A549 (cell line): ENCODE measurements around the gene PCDH8. TPM values are rescaled to one million over a fixed set of nuclear protein-coding genes. Genes with fewer than 3 reads are reported as not detected.

ENCODE experiments used
- ATAC-seq, 2 experiments: fragments of 200-7000 bp in 1 of 2; fragments of >200 bp in 1 of 2; cut with Nextera tagmentation in 1 of 2; cut with Tn5 transposase in 1 of 2; 3 replicates each; pipeline versions ENCODE4 v1.8.0 to v1.9.1; 2018 to 2020; ENCODE audit warnings: mild to moderate bottlenecking in 1 of 2, moderate library complexity in 1 of 2
- CTCF ChIA-PET: fragments of 300-600 bp; sonication (Branson Sonifier 250); formaldehyde crosslinking; extraction: SDS; loops from one replicate; lab custom pipeline; 2021; ENCODE audit warnings: antibody characterized with exemption, inconsistent platforms; lab: Yijun Ruan, JAX
- POLR2A ChIA-PET: fragments of 350-600 bp; formaldehyde crosslinking; extraction: SDS; loops from one replicate; lab custom pipeline; 2021; ENCODE audit warnings: antibody characterized with exemption, inconsistent platforms; lab: Yijun Ruan, JAX
- DNase-seq, 2 experiments: peaks; one replicate each; pipeline versions ENCODE4 v3.0.0 to v3.0.0-alpha.2; 2011 to 2016; ENCODE audit warnings: low read depth in 1 of 2, low spot score in 1 of 2
- FAIRE-seq: peaks from 2 replicates; lab custom pipeline; 2011; peaks lifted over from hg19 to GRCh38; lab: Jason Lieb, UNC
- H3K27ac ChIP-seq, 2 experiments: fragments of >200 bp; sonication (Bioruptor Twin); formaldehyde crosslinking; 3 replicates each; pipeline ENCODE4 v1.5.1; 2016 to 2017
- H3K4me1 ChIP-seq: fragments of >200 bp; sonication (Bioruptor Twin); formaldehyde crosslinking; 3 replicates; pipeline ENCODE4 v1.6.1; 2016
- H3K4me2 ChIP-seq: fragments of >200 bp; sonication (Bioruptor Twin); formaldehyde crosslinking; 3 replicates; pipeline ENCODE4 v1.6.1; 2016
- H3K4me3 ChIP-seq: fragments of >200 bp; sonication (Bioruptor Twin); formaldehyde crosslinking; 3 replicates; pipeline ENCODE4 v1.5.1; 2016
- H3K9me3 ChIP-seq: fragments of >200 bp; sonication (Bioruptor Twin); formaldehyde crosslinking; 3 replicates; pipeline ENCODE4 v1.6.1; 2016
- BHLHE40 ChIP-seq: IDR thresholded peaks from 2 replicates; pipeline ENCODE4 v1.6.1; 2012; ENCODE audit warnings: low read depth, low read length, inconsistent platforms
- CBX8 ChIP-seq: fragments of 200-600 bp; sonication (generic); IDR thresholded peaks from 2 replicates; pipeline ENCODE4 v1.6.1; 2016
- CHD2 ChIP-seq: fragments of 150-350 bp; IDR thresholded peaks from 2 replicates; pipeline ENCODE4 v1.6.1; 2014; ENCODE audit warnings: low read length; ENCODE audit not compliant: partially characterized antibody
- CTCF ChIP-seq: fragments of >200 bp; sonication (Bioruptor Twin); formaldehyde crosslinking; IDR thresholded peaks from 3 replicates; pipeline ENCODE4 v1.5.1; 2016
- E2F6 ChIP-seq: IDR thresholded peaks from 2 replicates; pipeline ENCODE4 v1.6.1; 2012; ENCODE audit warnings: low read depth, borderline replicate concordance
- EHF ChIP-seq: fragments of 250-450 bp; sonication (Bioruptor Pico); IDR thresholded peaks from 2 replicates; pipeline ENCODE4 v1.5.0; 2020; ENCODE audit warnings: mild to moderate bottlenecking
- EHMT2 ChIP-seq: fragments of 200-600 bp; sonication (generic); IDR thresholded peaks from 2 replicates; pipeline ENCODE4 v1.6.1; 2016; ENCODE audit warnings: antibody characterized with exemption, low read depth, mild to moderate bottlenecking, moderate library complexity
- ELK1 ChIP-seq: fragments of 150-350 bp; IDR thresholded peaks from 2 replicates; pipeline ENCODE4 v1.6.1; 2014; ENCODE audit warnings: low read depth, mild to moderate bottlenecking, low read length
- EP300 ChIP-seq, 2 experiments: fragments of >200 bp; sonication (Bioruptor Twin); formaldehyde crosslinking; IDR thresholded peaks; 2 replicates in 1 of 2; 3 replicates in 1 of 2; pipeline ENCODE4 v1.6.1; 2016 to 2017
- FOXS1 ChIP-seq: fragments of 250-450 bp; sonication (Bioruptor Pico); IDR thresholded peaks from 2 replicates; pipeline ENCODE4 v1.5.0; 2020; ENCODE audit warnings: mild to moderate bottlenecking, moderate library complexity
- GATA3 ChIP-seq: IDR thresholded peaks from 2 replicates; pipeline ENCODE4 v1.6.1; 2012; ENCODE audit warnings: borderline replicate concordance
- HDAC2 ChIP-seq: fragments of 200-600 bp; sonication (generic); IDR thresholded peaks from 2 replicates; pipeline ENCODE4 v1.6.1; 2016
- HES2 ChIP-seq: fragments of >200 bp; sonication (Bioruptor Twin); formaldehyde crosslinking; IDR thresholded peaks from 2 replicates; pipeline ENCODE4 v1.6.1; 2016
- HMGXB4 ChIP-seq: fragments of 250-450 bp; sonication (Bioruptor Pico); IDR thresholded peaks from 2 replicates; pipeline ENCODE4 v1.5.0; 2021; ENCODE audit warnings: mild to moderate bottlenecking, moderate library complexity, borderline replicate concordance
- HOXA7 ChIP-seq: fragments of 250-450 bp; sonication (Bioruptor Pico); IDR thresholded peaks from 2 replicates; pipeline ENCODE4 v1.5.0; 2020; ENCODE audit warnings: mild to moderate bottlenecking, moderate library complexity
- HOXB5 ChIP-seq: fragments of 250-450 bp; sonication (Bioruptor Pico); IDR thresholded peaks from 2 replicates; pipeline ENCODE4 v1.5.0; 2020; ENCODE audit warnings: mild to moderate bottlenecking, moderate library complexity
- JUNB ChIP-seq: fragments of >200 bp; sonication (Bioruptor Twin); formaldehyde crosslinking; IDR thresholded peaks from 2 replicates; pipeline ENCODE4 v1.6.1; 2016
- KDM5A ChIP-seq: fragments of 200-600 bp; sonication (generic); IDR thresholded peaks from 2 replicates; pipeline ENCODE4 v1.6.1; 2016; ENCODE audit warnings: antibody characterized with exemption, mild to moderate bottlenecking
- MAZ ChIP-seq: fragments of 150-350 bp; IDR thresholded peaks from 2 replicates; pipeline ENCODE4 v1.6.1; 2014; ENCODE audit warnings: antibody characterized with exemption, low read depth, low read length, borderline replicate concordance
- NR3C1 ChIP-seq: fragments of >200 bp; sonication (Bioruptor Twin); formaldehyde crosslinking; IDR thresholded peaks from 3 replicates; pipeline ENCODE4 v1.6.1; 2017
- POLR2A ChIP-seq: IDR thresholded peaks from 2 replicates; pipeline ENCODE4 v1.6.1; 2012; ENCODE audit warnings: mild to moderate bottlenecking, low read length
- POLR2AphosphoS2 ChIP-seq: conservative IDR thresholded peaks from 2 replicates; pipeline ENCODE4 v1.6.1; 2012; ENCODE audit warnings: low read length, improper control_type of control experiment, inconsistent platforms
- RAD21 ChIP-seq, 2 experiments: fragments of >200 bp in 1 of 2; sonication (Bioruptor Twin) in 1 of 2; formaldehyde crosslinking in 1 of 2; IDR thresholded peaks in 1 of 2; conservative IDR thresholded peaks in 1 of 2; 2 replicates in 1 of 2; 3 replicates in 1 of 2; pipeline ENCODE4 v1.6.1; 2012 to 2018; ENCODE audit warnings: inconsistent platforms in 1 of 2
- RARB ChIP-seq: fragments of 250-450 bp; sonication (Bioruptor Pico); IDR thresholded peaks from 2 replicates; pipeline ENCODE4 v1.8.0; 2021; ENCODE audit warnings: mild to moderate bottlenecking, moderate library complexity
- SMC3 ChIP-seq: fragments of >200 bp; sonication (Bioruptor Twin); formaldehyde crosslinking; IDR thresholded peaks from 3 replicates; pipeline ENCODE4 v1.6.1; 2018; ENCODE audit warnings: inconsistent platforms
- TFCP2L1 ChIP-seq: fragments of 250-450 bp; sonication (Bioruptor Pico); IDR thresholded peaks from 2 replicates; pipeline ENCODE4 v1.5.0; 2021; ENCODE audit warnings: mild to moderate bottlenecking
- TP53 ChIP-seq: fragments of 250-450 bp; sonication (Bioruptor Pico); IDR thresholded peaks from 2 replicates; pipeline ENCODE4 v1.5.0; 2021; ENCODE audit warnings: mild to moderate bottlenecking, moderate library complexity
- ZC3H11A ChIP-seq: fragments of 450-650 bp; IDR thresholded peaks from 2 replicates; pipeline ENCODE4 v1.6.1; 2014; ENCODE audit warnings: antibody characterized with exemption, mild to moderate bottlenecking
- ZFP36 ChIP-seq: fragments of 450-650 bp; IDR thresholded peaks from 2 replicates; pipeline ENCODE4 v1.6.1; 2014; ENCODE audit warnings: borderline replicate concordance; ENCODE audit not compliant: partially characterized antibody
- ZNF302 ChIP-seq: fragments of 250-450 bp; sonication (Bioruptor Pico); IDR thresholded peaks from 2 replicates; pipeline ENCODE4 v1.9.0; 2021; ENCODE audit warnings: inconsistent platforms, mild to moderate bottlenecking, moderate library complexity
- WGBS: methylation state at CpG from one replicate; pipeline ENCODE4 v1.1.6; 2017; ENCODE audit errors: missing lambda C conversion rate; 5-methylcytosine and 5-hydroxymethylcytosine counted together
- polyA plus RNA-seq, 4 experiments: library from polyadenylated mRNA; depleted of rRNA in 3 of 4; stranded (reverse); fragments of >200 nt; fragmentation: RNase III in 1 of 4; extraction: RNeasy Plus Mini Kit Qiagen cat#74134 plus additional on column Dnase treatment in 1 of 4; gene quantifications; 2 replicates in 3 of 4; 3 replicates in 1 of 4; pipeline ENCODE4 v1.2.3, GENCODE V29; 2011 to 2017

The PCDH8 gene
- polyA plus RNA-seq, 2 of the 4 experiments (the other 2 are of a cell fraction), result not detected

GRCh38 chr13:52808842-52809219 is 39.6 kb downstream of the PCDH8 start:
- no peak for ATAC-seq

GRCh38 chr13:52806029-52806428 is 42.4 kb downstream of the PCDH8 start:
- no peak overlapping the region for H3K27ac ChIP-seq
- H3K4me3 ChIP-seq, result no peak overlapping the region
- H3K4me2 ChIP-seq, result no peak overlapping the region
- DNase-seq, result no peak
- no peaks in the 10 kb centered on the region for H3K9me3 ChIP-seq
- ChIA-PET CTCF (interaction anchor here (1.1 kb wide), 1 partner anchor 141 kb away, joined by 3 read pairs; no protein-coding TSS in a partner anchor), POLR2A (no interaction called here)
- ATAC-seq, result no peak
- FAIRE-seq, result no peak
- WGBS, result 31% methylated on average over 6 of the region's 6 CpGs
- H3K4me1 ChIP-seq, result no peaks in the 10 kb centered on the region
- TF ChIP-seq RAD21 (conservative IDR thresholded peaks at IDR 0.05 in 1 of 2, IDR thresholded peaks at IDR 0.05 in 1 of 2) (no peak), TP53 (CRISPR knock-in tag) (no peak), EP300 (IDR thresholded peaks at IDR 0.05) (no peak), GATA3 (no peak), FOXS1 (no peak), TFCP2L1 (no peak), HES2 (no peak), HOXB5 (CRISPR knock-in tag) (no peak), POLR2A (no peak), ELK1 (no peak), HOXA7 (CRISPR knock-in tag) (no peak), JUNB (no peak), CHD2 (no peak), KDM5A (no peak), RARB (CRISPR knock-in tag) (no peak)

More at GRCh38 chr13:52808842-52809219, 39.6 kb downstream of the PCDH8 start:
- Histone ChIP-seq H3K27ac (no peak overlapping the region), H3K4me1 (no peaks in the 10 kb centered on the region), H3K4me2 (no peak overlapping the region), H3K9me3 (no peaks in the 10 kb centered on the region), H3K4me3 (no peak overlapping the region)
- CTCF ChIA-PET, result interaction anchor here (0.5 to 2.5 kb wide), 18 partner anchors 9 to 682 kb away, joined by 3 to 20 read pairs (median 4); partner anchors contain the start of gene SUGT1
- DNase-seq (no peak), FAIRE-seq (no peak)
- 23% methylated on average over 1 of the region's 1 CpG for WGBS
- POLR2A ChIA-PET, result interaction anchor here (1.2 kb wide), 1 partner anchor 156 kb away, joined by 7 read pairs; the partner anchor contains the start of gene SUGT1
- TF ChIP-seq ELK1 (no peak), NR3C1 (no peak), BHLHE40 (no peak), CBX8 (no peak), ZFP36 (no peak), E2F6 (no peak), ZC3H11A (no peak), POLR2AphosphoS2 (no peak), CTCF (no peak), HOXB5 (CRISPR knock-in tag) (no peak), ZNF302 (CRISPR knock-in tag) (no peak), MAZ (no peak), HDAC2 (no peak), EHMT2 (no peak), EHF (CRISPR knock-in tag) (no peak), HMGXB4 (no peak), FOXS1 (no peak), SMC3 (no peak), RARB (CRISPR knock-in tag) (no peak), POLR2A (no peak)
